ENCODE data around the gene FAM118B.

FAM118B gene

DNA sequence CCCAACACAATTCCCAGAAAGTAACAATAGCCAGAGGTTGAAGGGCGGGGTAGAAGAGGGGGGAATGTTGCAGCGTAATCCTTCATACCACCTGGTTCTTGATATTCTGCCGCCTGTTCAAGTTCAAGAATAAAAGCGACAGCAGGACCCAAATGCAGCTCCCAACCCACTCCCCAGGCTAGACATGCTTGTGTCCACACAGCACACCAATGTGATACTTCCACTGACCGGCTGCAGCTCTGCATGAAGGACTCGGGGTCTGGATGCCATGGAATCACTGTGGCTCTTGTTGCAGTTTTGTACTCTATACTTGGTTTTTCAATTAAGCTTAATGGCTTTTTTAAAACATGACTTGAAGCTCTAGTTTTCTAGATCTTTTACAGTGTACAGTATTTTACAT, 50.6 kb downstream of the FAM118B start:
- Histone ChIP-seq H3K9ac (ENCODE audit: low read length) (no peak overlapping the region), H3K9me2 (replicated peaks; ENCODE audit: insufficient read depth, low read length) (no peaks in the 10 kb centered on the region), H3K4me2 (ENCODE audit: low read depth, low read length, poor library complexity, severe bottlenecking) (no peak overlapping the region), H3F3A (ENCODE audit: insufficient read depth) (no peaks in the 10 kb centered on the region), H2AFZ (ENCODE audit: low read depth, low read length, severe bottlenecking) (no peak overlapping the region), H3K27me3 (ENCODE audit: low read length) (no peaks in the 10 kb centered on the region), H3K79me2 (ENCODE audit: insufficient read depth, low read length) (no peaks in the 10 kb centered on the region), H3K27ac (ENCODE audit: low read depth, low read length) (no peak overlapping the region), H3K9me3 (ENCODE audit: insufficient read depth, low read length) (no peaks in the 10 kb centered on the region), H3K4me3 (ENCODE audit: insufficient read depth, low read length, poor library complexity, severe bottlenecking) (no peak overlapping the region), H3K36me3 (ENCODE audit: low read length) (no peaks in the 10 kb centered on the region), H4K20me1 (ENCODE audit: low read depth, low read length) (no peaks in the 10 kb centered on the region)
- TF ChIP-seq, protein P1, sequence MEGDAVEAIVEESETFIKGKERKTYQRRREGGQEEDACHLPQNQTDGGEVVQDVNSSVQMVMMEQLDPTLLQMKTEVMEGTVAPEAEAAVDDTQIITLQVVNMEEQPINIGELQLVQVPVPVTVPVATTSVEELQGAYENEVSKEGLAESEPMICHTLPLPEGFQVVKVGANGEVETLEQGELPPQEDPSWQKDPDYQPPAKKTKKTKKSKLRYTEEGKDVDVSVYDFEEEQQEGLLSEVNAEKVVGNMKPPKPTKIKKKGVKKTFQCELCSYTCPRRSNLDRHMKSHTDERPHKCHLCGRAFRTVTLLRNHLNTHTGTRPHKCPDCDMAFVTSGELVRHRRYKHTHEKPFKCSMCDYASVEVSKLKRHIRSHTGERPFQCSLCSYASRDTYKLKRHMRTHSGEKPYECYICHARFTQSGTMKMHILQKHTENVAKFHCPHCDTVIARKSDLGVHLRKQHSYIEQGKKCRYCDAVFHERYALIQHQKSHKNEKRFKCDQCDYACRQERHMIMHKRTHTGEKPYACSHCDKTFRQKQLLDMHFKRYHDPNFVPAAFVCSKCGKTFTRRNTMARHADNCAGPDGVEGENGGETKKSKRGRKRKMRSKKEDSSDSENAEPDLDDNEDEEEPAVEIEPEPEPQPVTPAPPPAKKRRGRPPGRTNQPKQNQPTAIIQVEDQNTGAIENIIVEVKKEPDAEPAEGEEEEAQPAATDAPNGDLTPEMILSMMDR (IDR thresholded peaks at IDR 0.05; ENCODE audit: insufficient read depth, low read length, poor library complexity, severe bottlenecking) = no peak
- no peak for TF ChIP-seq EZH2phosphoT487 (conservative IDR thresholded peaks at IDR 0.05; ENCODE audit: low read length)

GRCh38 chr11:126263489-126263888, 51.9 kb downstream of the FAM118B start:
- H3K4me2 ChIP-seq (ENCODE audit: low read depth, low read length, poor library complexity, severe bottlenecking) = no peak overlapping the region
- no peaks in the 10 kb centered on the region for H4K20me1 ChIP-seq (ENCODE audit: low read depth, low read length)
- no peak overlapping the region for H3K27ac ChIP-seq (ENCODE audit: low read depth, low read length)
- no peaks in the 10 kb centered on the region for H3K9me3 ChIP-seq (ENCODE audit: insufficient read depth, low read length)
- H2AFZ ChIP-seq (ENCODE audit: low read depth, low read length, severe bottlenecking) = no peak overlapping the region
- no peak overlapping the region for H3K4me3 ChIP-seq (ENCODE audit: insufficient read depth, low read length, poor library complexity, severe bottlenecking)
- no peaks in the 10 kb centered on the region for H3K9me2 ChIP-seq (replicated peaks; ENCODE audit: insufficient read depth, low read length)
- no peak overlapping the region for H3K9ac ChIP-seq (ENCODE audit: low read length)
- TF ChIP-seq, protein P1 (IDR thresholded peaks at IDR 0.05; ENCODE audit: insufficient read depth, low read length, poor library complexity, severe bottlenecking) = no peak
- no peak for TF ChIP-seq EZH2phosphoT487 (conservative IDR thresholded peaks at IDR 0.05; ENCODE audit: low read length)
- peaks cover 11% of the 10 kb centered on the region for H3K79me2 ChIP-seq (ENCODE audit: insufficient read depth, low read length)
- no peaks in the 10 kb centered on the region for H3K36me3 ChIP-seq (ENCODE audit: low read length)
- H3K27me3 ChIP-seq (ENCODE audit: low read length) = no peaks in the 10 kb centered on the region
- no peaks in the 10 kb centered on the region for H3F3A ChIP-seq (ENCODE audit: insufficient read depth)

GRCh38 chr11:126265811-126266210, 54.2 kb downstream of the FAM118B start:
- Histone ChIP-seq H2AFZ (ENCODE audit: low read depth, low read length, severe bottlenecking) (no peak overlapping the region), H3K79me2 (ENCODE audit: insufficient read depth, low read length) (peaks cover 25% of the 10 kb centered on the region), H3K9me3 (ENCODE audit: insufficient read depth, low read length) (no peaks in the 10 kb centered on the region), H3K36me3 (ENCODE audit: low read length) (no peaks in the 10 kb centered on the region), H3K9ac (ENCODE audit: low read length) (no peak overlapping the region), H4K20me1 (ENCODE audit: low read depth, low read length) (no peaks in the 10 kb centered on the region), H3K9me2 (replicated peaks; ENCODE audit: insufficient read depth, low read length) (no peaks in the 10 kb centered on the region), H3K4me3 (ENCODE audit: insufficient read depth, low read length, poor library complexity, severe bottlenecking) (no peak overlapping the region), H3F3A (ENCODE audit: insufficient read depth) (no peaks in the 10 kb centered on the region), H3K4me2 (ENCODE audit: low read depth, low read length, poor library complexity, severe bottlenecking) (no peak overlapping the region), H3K27ac (ENCODE audit: low read depth, low read length) (no peak overlapping the region), H3K27me3 (ENCODE audit: low read length) (no peaks in the 10 kb centered on the region)
- no peak for TF ChIP-seq EZH2phosphoT487 (conservative IDR thresholded peaks at IDR 0.05; ENCODE audit: low read length)
- TF ChIP-seq, protein P1 (IDR thresholded peaks at IDR 0.05; ENCODE audit: insufficient read depth, low read length, poor library complexity, severe bottlenecking) = no peak

Measured in SU-DHL-6 (cell line).